ENCODE measurements around the gene STAB2. TPM values are rescaled to one million over a fixed set of nuclear protein-coding genes. Genes with fewer than 3 reads are reported as not detected.
"Not testable (repeated sequence)": the region's sequence is repeated elsewhere in the genome, so short reads cannot be mapped to it uniquely, and the experiment has no call there.

The STAB2 gene
- total RNA-seq, 1 donor from 2014 or later = not detected

- not testable (repeated sequence) for DNase-seq
Observed at GRCh38 chr12:103809639-103810038, 222.6 kb downstream of the STAB2 start.

- DNase-seq = no peak
Observed at GRCh38 chr12:103810111-103810510, 223.0 kb downstream of the STAB2 start.

GRCh38 chr12:103811791-103812190, 224.7 kb downstream of the STAB2 start:
- no peak for DNase-seq

- DNase-seq = no peak
Observed at GRCh38 chr12:103812789-103813188, 225.7 kb downstream of the STAB2 start.

GRCh38 chr12:103813426-103813825, 226.4 kb downstream of the STAB2 start:
- no peak for DNase-seq

- no peak for DNase-seq
Observed at GRCh38 chr12:103813949-103814348, 226.9 kb downstream of the STAB2 start.

GRCh38 chr12:103814436-103814835, 227.4 kb downstream of the STAB2 start:
- DNase-seq = no peak

Small RNAs within 50 kb of the gene (small RNA-seq; reads per million reads assigned to genes)
- not detected for gene RF00096

Other genes with a start within 250 kb of the STAB2 start
- 2.3 TPM for gene C12orf42, start 91.3 kb upstream of the STAB2 start, total RNA-seq